Sigmoid colon (tissue), 4 donors: ENCODE measurements around the gene HMGN1.

Source experiments
- EP300 ChIP-seq, 4 donors: sonication (generic); formaldehyde crosslinking; IDR thresholded peaks; one replicate each; pipeline ENCODE4 v1.6.1; 2017; ENCODE audit warnings: antibody characterized with exemption in 4 of 4
- TF ChIP-seq, protein P1 (sequence below), 4 experiments: fragments of 450-650 bp in 3 of 4; fragments of 200-600 bp in 1 of 4; IDR thresholded peaks; one replicate each; pipeline ENCODE4 v1.5.1; 2016 to 2019; ENCODE audit warnings: antibody characterized with exemption in 4 of 4, mild to moderate bottlenecking in 3 of 4, moderate library complexity in 2 of 4

DNA sequence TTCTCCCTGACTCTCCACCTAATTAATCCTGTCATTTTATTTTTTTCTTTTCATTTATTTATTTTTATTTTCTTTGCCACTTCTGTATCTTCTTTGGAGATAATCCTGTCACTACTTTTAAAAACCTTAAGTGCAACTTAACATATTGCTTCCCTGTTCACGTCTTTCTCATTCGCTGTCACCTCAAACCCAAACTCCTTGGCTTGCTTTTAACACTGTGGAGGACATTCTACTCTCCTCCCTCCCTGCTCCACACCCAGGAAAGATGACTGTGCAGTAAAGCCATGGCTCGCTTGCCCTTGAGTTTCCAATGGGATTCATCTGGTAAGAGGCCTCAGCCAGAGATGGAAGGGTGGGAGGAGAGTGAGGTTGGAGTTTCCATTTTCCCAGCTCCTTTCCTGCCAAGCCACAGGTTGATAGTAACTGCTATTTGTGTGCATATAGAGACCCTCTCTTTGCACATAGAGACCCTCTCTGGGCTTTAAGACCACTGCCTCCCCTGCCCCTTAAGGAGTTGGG, 29.0 kb downstream of the HMGN1 start:
- TF ChIP-seq EP300 (IDR thresholded peaks at IDR 0.05), result no peak
- TF ChIP-seq, protein P1, sequence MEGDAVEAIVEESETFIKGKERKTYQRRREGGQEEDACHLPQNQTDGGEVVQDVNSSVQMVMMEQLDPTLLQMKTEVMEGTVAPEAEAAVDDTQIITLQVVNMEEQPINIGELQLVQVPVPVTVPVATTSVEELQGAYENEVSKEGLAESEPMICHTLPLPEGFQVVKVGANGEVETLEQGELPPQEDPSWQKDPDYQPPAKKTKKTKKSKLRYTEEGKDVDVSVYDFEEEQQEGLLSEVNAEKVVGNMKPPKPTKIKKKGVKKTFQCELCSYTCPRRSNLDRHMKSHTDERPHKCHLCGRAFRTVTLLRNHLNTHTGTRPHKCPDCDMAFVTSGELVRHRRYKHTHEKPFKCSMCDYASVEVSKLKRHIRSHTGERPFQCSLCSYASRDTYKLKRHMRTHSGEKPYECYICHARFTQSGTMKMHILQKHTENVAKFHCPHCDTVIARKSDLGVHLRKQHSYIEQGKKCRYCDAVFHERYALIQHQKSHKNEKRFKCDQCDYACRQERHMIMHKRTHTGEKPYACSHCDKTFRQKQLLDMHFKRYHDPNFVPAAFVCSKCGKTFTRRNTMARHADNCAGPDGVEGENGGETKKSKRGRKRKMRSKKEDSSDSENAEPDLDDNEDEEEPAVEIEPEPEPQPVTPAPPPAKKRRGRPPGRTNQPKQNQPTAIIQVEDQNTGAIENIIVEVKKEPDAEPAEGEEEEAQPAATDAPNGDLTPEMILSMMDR (IDR thresholded peaks at IDR 0.05), result no peak
